GM13976 (cell line): ENCODE data around the gene CD3D.

ENCODE experiments used
- DNase-seq: peaks from one replicate; pipeline ENCODE4 v3.0.0; 2012; ENCODE audit warnings: low spot score
- in situ Hi-C: fragments of 300-500 bp; cut with MboI; formaldehyde crosslinking; loops from one replicate; pipeline ENCODE4 v1.12.0; 2022; ENCODE audit warnings: low sequenced_read_pairs, mixed read lengths, inconsistent platforms; ENCODE audit not compliant: unreplicated experiment
- TF ChIP-seq, protein P1 (sequence below): IDR thresholded peaks from 2 replicates; pipeline ENCODE4 v1.5.1; 2012; ENCODE audit warnings: borderline replicate concordance, mild to moderate bottlenecking; ENCODE audit not compliant: insufficient read depth; ENCODE audit errors: extremely low read depth, missing control alignments, control extremely low read depth

Gene CD3D

DNA sequence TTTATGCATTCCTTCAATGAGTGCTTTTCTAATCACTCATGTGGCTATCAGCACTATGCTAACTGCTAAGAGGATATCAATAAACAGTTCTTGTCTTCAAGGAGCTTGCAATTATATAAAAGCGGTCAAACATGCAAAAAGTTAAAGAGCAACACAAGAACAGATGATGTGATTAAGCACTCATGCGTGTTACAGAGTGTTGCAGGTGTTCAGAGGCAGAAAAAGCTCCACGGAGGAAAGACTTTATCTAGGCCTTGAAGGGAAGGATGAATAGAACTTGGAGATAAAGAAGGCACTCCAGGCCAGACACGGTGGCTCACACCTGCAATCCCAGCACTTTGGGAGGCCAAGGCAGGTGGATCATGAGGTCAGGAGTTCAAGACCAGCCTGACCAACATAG is 24.4 kb downstream of the CD3D start:
- TF ChIP-seq, protein P1, sequence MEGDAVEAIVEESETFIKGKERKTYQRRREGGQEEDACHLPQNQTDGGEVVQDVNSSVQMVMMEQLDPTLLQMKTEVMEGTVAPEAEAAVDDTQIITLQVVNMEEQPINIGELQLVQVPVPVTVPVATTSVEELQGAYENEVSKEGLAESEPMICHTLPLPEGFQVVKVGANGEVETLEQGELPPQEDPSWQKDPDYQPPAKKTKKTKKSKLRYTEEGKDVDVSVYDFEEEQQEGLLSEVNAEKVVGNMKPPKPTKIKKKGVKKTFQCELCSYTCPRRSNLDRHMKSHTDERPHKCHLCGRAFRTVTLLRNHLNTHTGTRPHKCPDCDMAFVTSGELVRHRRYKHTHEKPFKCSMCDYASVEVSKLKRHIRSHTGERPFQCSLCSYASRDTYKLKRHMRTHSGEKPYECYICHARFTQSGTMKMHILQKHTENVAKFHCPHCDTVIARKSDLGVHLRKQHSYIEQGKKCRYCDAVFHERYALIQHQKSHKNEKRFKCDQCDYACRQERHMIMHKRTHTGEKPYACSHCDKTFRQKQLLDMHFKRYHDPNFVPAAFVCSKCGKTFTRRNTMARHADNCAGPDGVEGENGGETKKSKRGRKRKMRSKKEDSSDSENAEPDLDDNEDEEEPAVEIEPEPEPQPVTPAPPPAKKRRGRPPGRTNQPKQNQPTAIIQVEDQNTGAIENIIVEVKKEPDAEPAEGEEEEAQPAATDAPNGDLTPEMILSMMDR = no peak

DNA sequence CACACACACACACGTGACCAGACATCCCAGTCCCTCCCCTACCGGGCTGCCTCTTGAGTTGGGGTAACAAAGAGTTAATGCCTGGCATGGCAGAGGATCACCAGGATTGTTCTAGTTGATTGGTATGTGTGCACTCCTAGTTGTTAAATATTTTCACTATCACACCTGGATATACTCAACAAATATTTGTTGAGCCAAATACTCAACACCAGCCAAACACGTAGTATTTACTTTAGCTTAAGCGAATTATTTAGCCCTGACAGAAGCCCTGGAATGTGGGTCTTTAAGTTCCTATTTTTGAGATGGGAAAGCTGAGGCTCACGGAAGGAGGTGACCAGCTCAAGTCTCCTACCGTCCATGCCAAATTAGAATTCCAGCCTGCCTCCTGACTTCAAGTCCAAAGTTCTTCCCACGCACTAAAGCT is 27.5 kb downstream of the CD3D start:
- TF ChIP-seq, protein P1 = no peak
- in situ Hi-C loops = no loop called here
- no peak for DNase-seq

More for the DNA sequence above, 24.4 kb downstream of the CD3D start:
- in situ Hi-C loops = no loop called here
- no peak for DNase-seq

DNA sequence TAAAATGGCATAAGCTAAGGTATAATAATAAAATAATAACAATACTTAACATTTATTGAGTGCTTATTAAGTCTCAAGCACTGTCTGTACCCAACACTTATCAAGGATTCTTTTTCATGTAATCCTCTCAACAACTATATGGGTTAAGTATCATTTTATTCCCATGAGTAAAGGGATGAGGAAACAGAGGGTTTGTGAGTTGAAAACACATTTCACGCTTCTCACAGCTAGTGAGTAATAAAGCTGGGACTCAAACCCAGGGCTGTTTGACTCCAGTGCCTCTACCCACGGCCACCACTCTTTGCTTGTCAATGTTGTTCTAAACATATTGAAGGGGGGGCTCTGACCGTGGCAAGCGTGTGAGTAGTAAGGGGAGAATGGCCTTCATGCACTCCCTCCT is 29.3 kb downstream of the CD3D start:
- DNase-seq = no peak
- TF ChIP-seq, protein P1 = no peak
- in situ Hi-C loops = no loop called here

DNA sequence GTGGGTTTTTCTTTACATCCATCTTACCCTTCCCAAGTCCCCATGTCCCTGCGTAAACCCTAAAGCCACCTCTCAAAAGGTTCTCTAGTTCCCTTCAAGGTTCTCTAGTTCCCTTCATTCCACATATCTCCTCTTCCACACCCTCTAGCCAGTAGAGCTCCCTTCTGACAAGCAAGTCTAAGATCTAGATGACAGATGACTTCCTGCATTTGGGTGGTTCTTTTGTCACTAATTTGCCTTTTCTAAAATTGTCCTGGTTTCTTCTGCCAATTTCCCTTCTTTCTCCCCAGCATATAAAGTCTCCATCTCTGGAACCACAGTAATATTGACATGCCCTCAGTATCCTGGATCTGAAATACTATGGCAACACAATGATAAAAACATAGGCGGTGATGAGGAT is 30.2 kb downstream of the CD3D start:
- in situ Hi-C loops = no loop called here
- no peak for DNase-seq

DNA sequence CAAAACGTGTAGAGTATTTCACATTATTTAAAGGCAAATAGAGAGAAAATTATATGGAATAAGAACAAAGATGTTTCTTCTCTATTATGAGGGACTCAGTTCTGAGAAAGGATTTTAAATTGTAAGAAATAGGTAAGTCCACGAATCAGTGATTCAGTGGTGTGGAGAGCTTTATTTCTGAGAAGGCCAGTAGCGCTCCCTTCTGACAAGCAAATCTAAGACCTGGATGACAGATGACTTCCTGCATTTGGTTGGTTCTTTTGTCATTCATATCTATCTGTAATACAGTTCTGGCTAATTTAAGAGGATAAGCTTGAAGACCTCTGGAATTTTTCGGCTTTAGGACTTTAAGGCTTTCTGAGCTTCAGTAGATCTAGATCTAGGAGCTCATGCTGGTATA is 31.0 kb downstream of the CD3D start:
- in situ Hi-C loops = no loop called here
- DNase-seq = no peak
- TF ChIP-seq, protein P1 = no peak

More for the DNA sequence above, 30.2 kb downstream of the CD3D start:
- TF ChIP-seq, protein P1 = no peak

DNA sequence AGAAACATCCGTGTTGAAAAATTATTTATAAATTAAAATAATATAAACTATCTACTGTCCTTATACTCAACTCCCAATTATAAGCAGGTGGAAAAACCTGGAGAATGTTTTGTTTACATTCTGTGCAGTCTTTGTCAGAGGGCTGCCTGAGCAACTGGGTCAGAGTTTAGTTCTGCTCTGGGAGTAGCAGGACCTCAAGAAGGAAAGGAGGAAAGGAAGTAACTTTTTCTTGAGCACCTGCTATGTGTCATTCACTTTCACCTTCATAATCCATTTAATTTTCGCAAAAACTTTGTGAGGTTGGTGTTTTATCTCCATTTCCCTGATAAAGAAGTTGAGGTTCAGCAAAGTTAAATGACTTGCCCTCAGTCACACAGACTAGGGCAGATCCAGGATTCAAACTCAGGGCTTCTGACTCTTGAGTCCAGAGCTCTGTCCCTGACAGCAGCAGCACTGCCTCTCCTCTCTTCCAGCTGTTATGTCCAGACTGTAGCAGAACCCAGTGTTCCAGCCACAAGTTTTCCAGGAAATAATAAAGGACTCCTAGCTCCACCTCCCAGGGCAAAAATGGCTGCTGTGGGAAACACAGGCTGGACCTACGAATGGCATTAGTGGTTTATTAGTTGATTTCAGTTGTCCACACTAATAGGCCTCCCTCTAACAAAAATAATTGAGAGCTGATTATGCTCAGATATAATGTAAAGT is 31.6 kb downstream of the CD3D start:
- no peak for DNase-seq
- in situ Hi-C loops = no loop called here
- TF ChIP-seq, protein P1 = no peak
